ENCODE data around the gene IL1RAP. TPM values are rescaled to one million over a fixed set of nuclear protein-coding genes. Genes with fewer than 3 reads are reported as not detected.

Gene IL1RAP
- total RNA-seq, 1 experiment from 2014 or later, result 62.0 TPM

GRCh38 chr3:190577225-190577624 lies 63.3 kb downstream of the IL1RAP start:
- Mint-ChIP-seq H3K4me3 (ENCODE audit: unreplicated experiment) (no peak overlapping the region), H3K9me3 (ENCODE audit: unreplicated experiment) (no peaks in the 10 kb centered on the region), H3K36me3 (ENCODE audit: insufficient read depth, unreplicated experiment) (no peaks in the 10 kb centered on the region), H3K27me3 (ENCODE audit: insufficient read depth, unreplicated experiment) (no peaks in the 10 kb centered on the region), H3K27ac (ENCODE audit: low read depth, unreplicated experiment) (no peak overlapping the region), H3K4me1 (ENCODE audit: insufficient read depth, unreplicated experiment) (no peaks in the 10 kb centered on the region)
- intact Hi-C loops (cut with micrococcal nuclease), result no loop called here
- no peak for DNase-seq (ENCODE audit: unreplicated experiment)
- POLR2A ChIA-PET, result interaction anchor here (0.6 to 1.0 kb wide), 4 partner anchors 8 to 255 kb away, joined by 3 to 4 read pairs (median 4); no protein-coding TSS in a partner anchor
- CTCF ChIA-PET, result interaction anchor here (0.6 to 0.7 kb wide), 2 partner anchors 12 to 610 kb away, joined by 3 to 4 read pairs; no protein-coding TSS in a partner anchor
- TF ChIP-seq, protein P1, sequence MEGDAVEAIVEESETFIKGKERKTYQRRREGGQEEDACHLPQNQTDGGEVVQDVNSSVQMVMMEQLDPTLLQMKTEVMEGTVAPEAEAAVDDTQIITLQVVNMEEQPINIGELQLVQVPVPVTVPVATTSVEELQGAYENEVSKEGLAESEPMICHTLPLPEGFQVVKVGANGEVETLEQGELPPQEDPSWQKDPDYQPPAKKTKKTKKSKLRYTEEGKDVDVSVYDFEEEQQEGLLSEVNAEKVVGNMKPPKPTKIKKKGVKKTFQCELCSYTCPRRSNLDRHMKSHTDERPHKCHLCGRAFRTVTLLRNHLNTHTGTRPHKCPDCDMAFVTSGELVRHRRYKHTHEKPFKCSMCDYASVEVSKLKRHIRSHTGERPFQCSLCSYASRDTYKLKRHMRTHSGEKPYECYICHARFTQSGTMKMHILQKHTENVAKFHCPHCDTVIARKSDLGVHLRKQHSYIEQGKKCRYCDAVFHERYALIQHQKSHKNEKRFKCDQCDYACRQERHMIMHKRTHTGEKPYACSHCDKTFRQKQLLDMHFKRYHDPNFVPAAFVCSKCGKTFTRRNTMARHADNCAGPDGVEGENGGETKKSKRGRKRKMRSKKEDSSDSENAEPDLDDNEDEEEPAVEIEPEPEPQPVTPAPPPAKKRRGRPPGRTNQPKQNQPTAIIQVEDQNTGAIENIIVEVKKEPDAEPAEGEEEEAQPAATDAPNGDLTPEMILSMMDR (IDR thresholded peaks at IDR 0.05; ENCODE audit: unreplicated experiment), result no peak
- no TSS peak for BruUV-seq (replicated peaks)

GRCh38 chr3:190579514-190580137 lies 65.7 kb downstream of the IL1RAP start:
- BruUV-seq (replicated peaks), result no TSS peak
- Mint-ChIP-seq H3K27me3 (ENCODE audit: insufficient read depth, unreplicated experiment) (no peaks in the 10 kb centered on the region), H3K36me3 (ENCODE audit: insufficient read depth, unreplicated experiment) (peaks cover 4% of the 10 kb centered on the region), H3K9me3 (ENCODE audit: unreplicated experiment) (no peaks in the 10 kb centered on the region), H3K4me3 (ENCODE audit: unreplicated experiment) (no peak overlapping the region), H3K4me1 (ENCODE audit: insufficient read depth, unreplicated experiment) (peaks cover 5% of the 10 kb centered on the region), H3K27ac (ENCODE audit: low read depth, unreplicated experiment) (no peak overlapping the region)
- POLR2A ChIA-PET, result interaction anchor here (1.1 kb wide), 1 partner anchor 46 kb away, joined by 3 read pairs; no protein-coding TSS in a partner anchor
- no peak for DNase-seq (ENCODE audit: unreplicated experiment)
- CTCF ChIA-PET, result no interaction called here
- intact Hi-C loops (cut with micrococcal nuclease), result no loop called here
- TF ChIP-seq, protein P1 (IDR thresholded peaks at IDR 0.05; ENCODE audit: unreplicated experiment), result no peak

DNA sequence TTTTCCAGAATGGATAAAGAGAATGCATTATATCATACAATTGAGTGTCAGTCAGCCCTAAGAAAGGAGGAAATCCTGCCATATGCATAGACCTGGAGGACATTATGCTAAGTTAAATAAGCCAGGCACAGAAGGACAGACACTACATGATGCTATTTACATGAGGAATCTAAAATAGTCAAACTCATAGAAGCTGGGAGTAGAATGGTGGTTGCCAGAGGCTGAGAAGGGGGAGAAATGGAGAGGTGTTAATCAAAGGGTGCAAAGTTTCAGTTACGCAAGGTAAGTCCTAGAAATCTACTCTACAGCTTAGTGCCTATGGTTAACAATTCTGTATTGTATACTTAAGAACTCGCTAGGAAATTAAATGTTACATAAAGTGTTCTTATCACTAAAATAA lies 66.5 kb downstream of the IL1RAP start:
- Mint-ChIP-seq H3K9me3 (ENCODE audit: unreplicated experiment) (no peaks in the 10 kb centered on the region), H3K4me3 (ENCODE audit: unreplicated experiment) (no peak overlapping the region), H3K36me3 (ENCODE audit: insufficient read depth, unreplicated experiment) (peaks cover 4% of the 10 kb centered on the region), H3K27me3 (ENCODE audit: insufficient read depth, unreplicated experiment) (no peaks in the 10 kb centered on the region), H3K27ac (ENCODE audit: low read depth, unreplicated experiment) (no peak overlapping the region), H3K4me1 (ENCODE audit: insufficient read depth, unreplicated experiment) (peaks cover 5% of the 10 kb centered on the region)
- intact Hi-C loops (cut with micrococcal nuclease), result no loop called here
- ChIA-PET POLR2A (interaction anchor here (1.1 to 1.2 kb wide), 2 partner anchors 8 to 47 kb away, joined by 3 to 4 read pairs; no protein-coding TSS in a partner anchor), CTCF (no interaction called here)
- TF ChIP-seq, protein P1 (IDR thresholded peaks at IDR 0.05; ENCODE audit: unreplicated experiment), result no peak
- no TSS peak for BruUV-seq (replicated peaks)
- no peak for DNase-seq (ENCODE audit: unreplicated experiment)

DNA sequence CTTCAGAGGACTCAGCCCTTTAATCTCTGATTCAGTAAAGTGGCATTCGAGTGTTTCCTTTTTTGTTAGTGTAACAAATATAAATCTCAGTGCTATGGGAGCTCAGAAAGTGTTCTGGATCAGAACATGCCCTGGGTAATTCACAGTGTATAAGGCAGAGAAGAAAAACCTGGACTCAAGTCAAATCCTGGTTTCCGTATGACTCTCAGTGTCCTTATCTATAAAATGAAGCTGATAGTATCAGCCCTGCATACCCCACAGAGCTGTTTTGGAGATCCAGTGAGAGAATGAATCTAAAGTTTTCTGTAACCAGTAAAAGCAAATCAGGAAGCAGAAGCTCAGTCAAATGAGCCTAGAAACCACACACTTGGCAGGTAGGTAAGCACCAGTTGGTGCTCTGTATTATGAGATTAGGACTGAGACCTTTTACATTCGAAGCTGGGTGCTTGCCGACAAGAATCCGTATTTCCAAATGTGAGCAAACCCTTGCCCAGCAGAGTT lies 67.2 kb downstream of the IL1RAP start:
- TF ChIP-seq, protein P1 (IDR thresholded peaks at IDR 0.05; ENCODE audit: unreplicated experiment), result no peak
- no peak overlapping the region for H3K27ac Mint-ChIP-seq (ENCODE audit: low read depth, unreplicated experiment)
- H3K9me3 Mint-ChIP-seq (ENCODE audit: unreplicated experiment), result no peaks in the 10 kb centered on the region
- ChIA-PET POLR2A (interaction anchor here (0.6 to 1.2 kb wide), 4 partner anchors 9 to 68 kb away, joined by 3 to 4 read pairs (median 3); no protein-coding TSS in a partner anchor), CTCF (no interaction called here)
- no peak for DNase-seq (ENCODE audit: unreplicated experiment)
- no TSS peak for BruUV-seq (replicated peaks)
- peaks cover 12% of the 10 kb centered on the region for H3K4me1 Mint-ChIP-seq (ENCODE audit: insufficient read depth, unreplicated experiment)
- H3K4me3 Mint-ChIP-seq (ENCODE audit: unreplicated experiment), result no peak overlapping the region
- no peaks in the 10 kb centered on the region for H3K27me3 Mint-ChIP-seq (ENCODE audit: insufficient read depth, unreplicated experiment)
- peaks cover 4% of the 10 kb centered on the region for H3K36me3 Mint-ChIP-seq (ENCODE audit: insufficient read depth, unreplicated experiment)
- intact Hi-C loops (cut with micrococcal nuclease), result no loop called here
